OCI-LY1 (cell line): ENCODE measurements around the gene ANKRD13B.

ENCODE experiments used
- H2AFZ ChIP-seq: fragments of 200-600 bp; sonication (generic), shearing (Covaris generic); 2 replicates; pipeline ENCODE4 v1.6.0; 2014; ENCODE audit warnings: antibody characterized with exemption, mild to moderate bottlenecking, low read length
- H3F3A ChIP-seq: fragments of 200-600 bp; sonication (generic), shearing (Covaris generic); 2 replicates; pipeline ENCODE4 v1.6.0; 2014; ENCODE audit warnings: mild to moderate bottlenecking, antibody characterized with exemption, low read length, moderate library complexity; ENCODE audit not compliant: insufficient read depth
- H3K27ac ChIP-seq: fragments of 200-600 bp; sonication (generic); 2 replicates; pipeline ENCODE4 v1.5.1; 2014; ENCODE audit warnings: low read length, mixed run types, mild to moderate bottlenecking, low read depth; ENCODE audit not compliant: poor library complexity, severe bottlenecking
- H3K27me3 ChIP-seq: fragments of 200-600 bp; sonication (generic); 2 replicates; pipeline ENCODE4 v1.6.0; 2014; ENCODE audit warnings: antibody characterized with exemption, mild to moderate bottlenecking, low read length, moderate library complexity; ENCODE audit not compliant: insufficient read depth
- H3K36me3 ChIP-seq: fragments of 200-600 bp; sonication (generic); 2 replicates; pipeline ENCODE4 v1.6.1; 2014; ENCODE audit warnings: mild to moderate bottlenecking, antibody characterized with exemption, low read length, moderate library complexity, mixed read lengths; ENCODE audit not compliant: insufficient read depth
- H3K4me1 ChIP-seq: fragments of 200-600 bp; sonication (generic); 2 replicates; pipeline ENCODE4 v1.5.1; 2014; ENCODE audit warnings: mild to moderate bottlenecking, low read length, moderate library complexity; ENCODE audit not compliant: insufficient read depth, severe bottlenecking
- H3K4me2 ChIP-seq: fragments of 200-600 bp; sonication (generic), shearing (Covaris generic); 2 replicates; pipeline ENCODE4 v1.6.1; 2014; ENCODE audit warnings: low read length
- H3K4me3 ChIP-seq: fragments of 200-600 bp; sonication (generic); 2 replicates; pipeline ENCODE4 v1.5.1; 2014; ENCODE audit warnings: low read length, low read depth, mild to moderate bottlenecking, mixed read lengths; ENCODE audit not compliant: poor library complexity, severe bottlenecking
- H3K79me2 ChIP-seq: fragments of 200-600 bp; shearing (Covaris generic); 2 replicates; pipeline ENCODE4 v1.6.1; 2016; ENCODE audit warnings: mixed run types, low read length, mixed read lengths; ENCODE audit not compliant: insufficient read depth
- H3K9ac ChIP-seq: fragments of 200-600 bp; sonication (generic), shearing (Covaris generic); 2 replicates; pipeline ENCODE4 v1.6.1; 2014; ENCODE audit warnings: mild to moderate bottlenecking, low read length, mixed read lengths
- H3K9me2 ChIP-seq: fragments of 200-600 bp; sonication (generic), shearing (Covaris generic); 2 replicates; pipeline ENCODE4 v1.6.1; 2014; ENCODE audit warnings: low read depth, mild to moderate bottlenecking, low read length, mixed read lengths
- H3K9me3 ChIP-seq: fragments of 200-600 bp; shearing (Covaris generic); 2 replicates; pipeline ENCODE4 v1.6.1; 2014; ENCODE audit warnings: low read length, mixed read lengths
- H4K20me1 ChIP-seq: fragments of 200-600 bp; sonication (generic), shearing (Covaris generic); 2 replicates; pipeline ENCODE4 v1.6.0; 2016; ENCODE audit warnings: mild to moderate bottlenecking, low read length; ENCODE audit not compliant: insufficient read depth
- EZH2 ChIP-seq: fragments of 200-600 bp; sonication (generic), shearing (Covaris generic); IDR thresholded peaks from 2 replicates; pipeline ENCODE4 v1.8.0; 2017; ENCODE audit warnings: borderline replicate concordance, mixed run types, mild to moderate bottlenecking, antibody characterized with exemption, low read length, moderate library complexity, mixed read lengths
- TF ChIP-seq, protein P1 (sequence below): fragments of 200-600 bp; sonication (generic), shearing (Covaris generic); IDR thresholded peaks from 2 replicates; pipeline ENCODE4 v1.5.1; 2017; ENCODE audit warnings: mild to moderate bottlenecking, antibody characterized with exemption, low read length, moderate library complexity, mixed read lengths

ANKRD13B gene

DNA sequence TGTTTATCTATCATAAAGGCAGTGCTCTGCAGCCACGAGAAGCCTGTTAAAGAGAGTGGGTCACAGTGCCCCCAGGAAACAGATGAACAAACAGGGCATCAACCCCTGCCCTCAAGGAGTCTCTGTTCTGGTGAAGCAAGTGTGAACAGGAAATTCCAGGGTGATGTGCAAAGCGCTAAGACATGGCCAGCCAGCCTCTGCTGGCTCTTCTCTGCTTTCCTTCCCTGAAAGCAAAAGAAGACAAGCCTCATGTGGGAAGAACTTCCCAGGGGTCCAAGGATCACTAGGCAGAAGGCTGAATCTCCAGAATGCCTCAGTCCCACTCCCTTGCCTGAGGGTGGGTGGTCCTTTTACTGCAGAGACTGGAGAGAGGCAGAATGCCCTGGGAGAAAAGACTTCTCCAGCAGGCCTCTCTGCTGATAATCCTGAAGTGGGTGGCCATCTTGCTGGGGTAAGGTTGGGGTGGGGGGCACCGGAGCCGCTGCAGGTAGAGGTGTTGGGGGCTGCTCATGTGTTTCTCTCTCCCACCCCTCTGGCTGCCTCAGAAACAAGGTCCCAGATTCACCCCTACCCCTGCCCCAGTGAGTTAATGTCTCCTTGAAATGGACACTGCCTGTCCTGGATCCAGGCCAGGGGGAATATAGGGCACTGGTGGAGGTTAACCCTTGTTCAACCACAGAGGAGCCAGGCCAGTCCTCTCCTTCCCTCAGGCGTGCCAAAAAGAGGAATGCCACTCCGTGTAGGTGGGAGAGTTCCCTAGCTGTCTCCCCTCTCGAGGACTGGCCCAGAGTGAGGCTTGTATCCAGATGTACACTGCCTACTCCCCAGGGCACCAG, 2.4 kb downstream of the ANKRD13B start:
- H3K27me3 ChIP-seq = peaks cover 3% of the 10 kb centered on the region; the same call in 1 of the 2 replicates
- no peak overlapping the region for H3K9ac ChIP-seq
- H3K9me3 ChIP-seq = no peaks in the 10 kb centered on the region
- TF ChIP-seq EZH2 = no peak
- TF ChIP-seq, protein P1, sequence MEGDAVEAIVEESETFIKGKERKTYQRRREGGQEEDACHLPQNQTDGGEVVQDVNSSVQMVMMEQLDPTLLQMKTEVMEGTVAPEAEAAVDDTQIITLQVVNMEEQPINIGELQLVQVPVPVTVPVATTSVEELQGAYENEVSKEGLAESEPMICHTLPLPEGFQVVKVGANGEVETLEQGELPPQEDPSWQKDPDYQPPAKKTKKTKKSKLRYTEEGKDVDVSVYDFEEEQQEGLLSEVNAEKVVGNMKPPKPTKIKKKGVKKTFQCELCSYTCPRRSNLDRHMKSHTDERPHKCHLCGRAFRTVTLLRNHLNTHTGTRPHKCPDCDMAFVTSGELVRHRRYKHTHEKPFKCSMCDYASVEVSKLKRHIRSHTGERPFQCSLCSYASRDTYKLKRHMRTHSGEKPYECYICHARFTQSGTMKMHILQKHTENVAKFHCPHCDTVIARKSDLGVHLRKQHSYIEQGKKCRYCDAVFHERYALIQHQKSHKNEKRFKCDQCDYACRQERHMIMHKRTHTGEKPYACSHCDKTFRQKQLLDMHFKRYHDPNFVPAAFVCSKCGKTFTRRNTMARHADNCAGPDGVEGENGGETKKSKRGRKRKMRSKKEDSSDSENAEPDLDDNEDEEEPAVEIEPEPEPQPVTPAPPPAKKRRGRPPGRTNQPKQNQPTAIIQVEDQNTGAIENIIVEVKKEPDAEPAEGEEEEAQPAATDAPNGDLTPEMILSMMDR = no peak
- peaks cover 34% of the 10 kb centered on the region for H3K4me1 ChIP-seq
- no peaks in the 10 kb centered on the region for H3K79me2 ChIP-seq
- no peaks in the 10 kb centered on the region for H3K9me2 ChIP-seq
- no peaks in the 10 kb centered on the region for H3F3A ChIP-seq
- no peak overlapping the region for H3K4me2 ChIP-seq
- no peaks in the 10 kb centered on the region for H3K36me3 ChIP-seq
- no peak overlapping the region for H2AFZ ChIP-seq
- H4K20me1 ChIP-seq = no peaks in the 10 kb centered on the region
- no peak overlapping the region for H3K27ac ChIP-seq
- H3K4me3 ChIP-seq = no peak overlapping the region

DNA sequence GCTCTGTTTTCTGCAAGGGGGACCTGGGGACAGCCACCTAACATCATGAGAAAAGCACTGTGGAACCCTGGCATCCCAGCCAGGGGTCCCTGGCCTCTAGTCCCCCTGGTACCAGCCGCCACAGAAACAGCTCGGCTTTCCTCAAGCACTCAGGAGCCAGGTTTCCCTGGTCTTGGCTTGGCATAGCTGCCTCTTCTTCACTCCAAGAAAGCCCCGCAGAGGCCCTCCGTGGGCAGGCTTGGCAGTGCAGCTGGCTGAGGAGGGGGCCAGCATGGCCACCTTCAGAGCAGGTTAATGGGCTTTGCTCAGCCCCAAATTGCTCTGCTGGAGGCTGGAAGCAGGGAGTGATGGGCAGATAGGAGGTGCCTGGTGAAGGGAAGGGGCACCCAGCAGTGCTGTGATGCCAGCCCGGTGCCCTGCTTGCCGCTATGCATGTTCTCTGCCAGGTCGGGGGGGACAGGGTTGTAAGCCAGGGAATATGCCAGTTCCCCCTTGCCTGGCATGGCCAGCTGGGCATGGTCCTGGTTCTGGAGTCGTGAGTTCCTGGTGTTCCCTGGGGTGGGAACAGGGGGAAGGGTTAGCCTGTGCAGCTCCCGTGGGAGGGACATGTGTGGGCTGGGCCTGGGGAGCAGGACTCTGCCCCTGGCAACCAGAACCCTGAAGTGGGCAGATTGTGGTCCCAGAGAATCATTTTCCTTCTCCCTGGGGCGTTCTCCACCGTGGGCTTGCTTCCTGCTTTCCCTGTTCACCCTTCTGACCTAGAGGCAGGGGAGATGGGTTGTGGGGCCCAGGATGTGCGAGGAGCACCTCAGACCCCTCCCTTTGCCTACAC, 3.2 kb downstream of the ANKRD13B start:
- no peak overlapping the region for H3K9ac ChIP-seq
- no peaks in the 10 kb centered on the region for H3K9me3 ChIP-seq
- no peaks in the 10 kb centered on the region for H3F3A ChIP-seq
- H3K4me2 ChIP-seq = no peak overlapping the region
- peaks cover 3% of the 10 kb centered on the region; the same call in 1 of the 2 replicates for H3K27me3 ChIP-seq
- no peak overlapping the region for H3K4me3 ChIP-seq
- TF ChIP-seq EZH2 = no peak
- TF ChIP-seq, protein P1 = no peak
- H3K27ac ChIP-seq = no peak overlapping the region
- no peaks in the 10 kb centered on the region for H3K79me2 ChIP-seq
- H3K9me2 ChIP-seq = no peaks in the 10 kb centered on the region
- H4K20me1 ChIP-seq = no peaks in the 10 kb centered on the region
- no peak overlapping the region for H2AFZ ChIP-seq
- peaks cover 25% of the 10 kb centered on the region for H3K4me1 ChIP-seq
- H3K36me3 ChIP-seq = no peaks in the 10 kb centered on the region

DNA sequence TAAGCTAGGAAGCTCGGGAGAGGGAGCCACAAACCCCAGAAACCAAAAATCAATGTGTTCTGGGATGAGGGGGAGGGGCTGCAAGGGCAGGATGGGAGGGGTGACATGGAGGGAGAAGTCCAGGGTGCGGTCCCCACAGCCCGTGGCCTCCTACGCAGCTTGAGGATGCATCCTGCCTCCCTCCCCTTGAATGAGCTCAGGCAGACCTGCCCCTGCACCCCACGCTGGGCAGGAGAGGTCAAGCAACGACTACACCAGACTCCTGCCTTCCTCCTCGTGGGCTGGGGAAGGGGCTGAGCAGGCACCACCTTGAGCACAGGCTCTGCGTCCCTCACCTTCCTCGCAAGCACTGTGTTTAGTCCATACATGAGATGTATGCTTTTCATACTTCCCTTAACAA, 3.9 kb downstream of the ANKRD13B start:
- Histone ChIP-seq H3K9me3 (no peaks in the 10 kb centered on the region), H3K4me1 (peaks cover 19% of the 10 kb centered on the region), H3K9ac (no peak overlapping the region), H3K4me2 (no peak overlapping the region), H2AFZ (no peak overlapping the region), H3F3A (no peaks in the 10 kb centered on the region), H3K27ac (no peak overlapping the region), H4K20me1 (no peaks in the 10 kb centered on the region), H3K27me3 (peaks cover 3% of the 10 kb centered on the region; the same call in 1 of the 2 replicates), H3K4me3 (no peak overlapping the region), H3K79me2 (no peaks in the 10 kb centered on the region), H3K36me3 (no peaks in the 10 kb centered on the region), H3K9me2 (no peaks in the 10 kb centered on the region)
- no peak for TF ChIP-seq EZH2
- TF ChIP-seq, protein P1 = no peak
